HG03139 (cell line): Measurements from ENCODE around the gene TLE1.
"Not testable (repeated sequence)": the region's sequence is repeated elsewhere in the genome, so short reads cannot be mapped to it uniquely, and the experiment has no call there.

Experiments used
- ATAC-seq: cut with Tn5 transposase; IDR thresholded peaks from one replicate; pipeline ENCODE4 v1.9.1; 2021; ENCODE audit not compliant: unreplicated experiment

The TLE1 gene

DNA sequence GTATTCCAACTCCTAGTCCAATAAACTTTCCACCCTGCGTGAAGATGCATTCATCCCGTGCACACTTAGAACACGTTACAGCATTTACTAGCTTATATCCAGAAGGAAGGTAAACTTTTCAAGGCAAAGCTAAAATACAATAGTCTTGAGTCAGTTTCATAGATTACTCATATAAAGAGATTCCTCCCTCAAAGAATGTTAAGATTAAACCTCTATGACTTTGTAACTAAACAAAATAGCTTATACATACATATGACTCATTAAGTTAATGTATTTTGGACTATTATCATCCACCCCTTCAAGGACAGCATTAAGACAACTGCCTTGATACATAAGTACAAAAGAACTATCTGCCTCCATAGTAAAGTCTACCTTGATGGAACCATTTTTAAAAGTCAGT, 36.1 kb downstream of the TLE1 start:
- no peak for ATAC-seq

DNA sequence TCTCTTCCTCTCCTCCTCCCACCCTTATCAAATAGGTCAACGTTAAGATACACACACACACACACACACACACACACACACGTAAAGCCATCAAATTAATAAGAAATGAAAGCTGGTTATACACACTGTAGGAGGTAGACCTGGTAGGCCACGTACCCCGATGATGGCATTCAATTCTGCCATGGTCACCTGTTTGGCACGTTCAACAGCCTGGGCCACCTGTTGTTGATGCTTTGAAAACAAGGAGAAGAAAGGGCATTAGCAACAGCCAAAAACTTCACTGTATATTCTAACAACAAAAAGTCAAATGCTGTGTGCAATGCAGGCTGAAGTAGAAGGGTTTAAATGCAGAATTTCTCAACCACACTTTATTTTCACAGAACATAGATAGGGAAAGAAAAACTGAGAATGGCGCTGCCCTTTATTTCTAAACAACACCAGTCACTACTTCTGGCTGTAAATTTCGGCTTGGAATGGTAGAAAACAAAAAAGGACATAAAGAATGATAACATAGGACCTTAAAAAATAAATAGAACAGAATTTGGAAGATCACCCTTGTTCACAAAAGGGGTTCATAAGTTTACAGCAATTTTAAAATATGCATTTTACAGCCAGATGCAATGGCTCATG, 37.2 kb downstream of the TLE1 start:
- no peak for ATAC-seq

DNA sequence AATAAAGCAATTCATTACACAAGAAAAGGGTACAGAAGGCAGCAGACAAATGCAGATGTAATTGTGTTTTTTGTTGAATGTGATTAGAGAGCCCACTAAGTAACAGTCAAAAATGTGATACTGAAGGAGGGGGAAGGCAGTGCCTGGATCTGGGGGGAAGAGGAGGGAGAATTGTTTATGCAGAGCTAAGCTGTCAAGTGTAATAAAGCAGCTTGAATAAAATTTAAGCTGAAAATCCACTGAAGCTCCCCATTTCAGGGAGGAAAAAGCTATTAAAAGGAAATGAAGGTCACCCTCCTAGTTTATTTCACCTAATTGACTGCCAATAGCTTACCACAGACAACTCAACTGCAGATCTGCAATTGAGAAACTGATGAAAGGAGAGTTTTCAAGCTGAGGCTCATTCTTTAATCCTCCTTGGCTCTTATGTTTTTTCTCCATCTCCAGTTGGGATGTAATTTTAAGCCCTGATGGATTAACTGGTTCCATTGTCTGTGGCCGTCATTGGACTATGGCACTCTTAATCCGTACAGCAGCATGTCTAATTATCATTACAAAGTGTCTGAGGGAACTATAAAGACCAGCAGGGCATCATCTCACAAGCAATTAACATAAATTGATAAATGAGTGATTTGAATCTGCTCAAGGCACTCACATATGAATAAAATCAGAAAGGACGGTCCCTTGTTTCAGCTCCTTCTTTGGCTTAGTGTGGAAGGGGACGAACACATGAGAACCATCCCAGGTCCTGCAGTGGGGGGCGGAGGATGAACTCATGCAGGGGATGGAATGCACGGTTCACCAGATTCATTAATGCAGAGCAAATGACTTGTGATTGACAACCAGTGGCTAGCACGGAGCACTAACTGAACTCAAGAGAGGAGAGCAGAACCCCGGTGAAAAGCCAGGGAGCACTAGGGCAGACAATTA, 38.5 kb downstream of the TLE1 start:
- no peak for ATAC-seq

DNA sequence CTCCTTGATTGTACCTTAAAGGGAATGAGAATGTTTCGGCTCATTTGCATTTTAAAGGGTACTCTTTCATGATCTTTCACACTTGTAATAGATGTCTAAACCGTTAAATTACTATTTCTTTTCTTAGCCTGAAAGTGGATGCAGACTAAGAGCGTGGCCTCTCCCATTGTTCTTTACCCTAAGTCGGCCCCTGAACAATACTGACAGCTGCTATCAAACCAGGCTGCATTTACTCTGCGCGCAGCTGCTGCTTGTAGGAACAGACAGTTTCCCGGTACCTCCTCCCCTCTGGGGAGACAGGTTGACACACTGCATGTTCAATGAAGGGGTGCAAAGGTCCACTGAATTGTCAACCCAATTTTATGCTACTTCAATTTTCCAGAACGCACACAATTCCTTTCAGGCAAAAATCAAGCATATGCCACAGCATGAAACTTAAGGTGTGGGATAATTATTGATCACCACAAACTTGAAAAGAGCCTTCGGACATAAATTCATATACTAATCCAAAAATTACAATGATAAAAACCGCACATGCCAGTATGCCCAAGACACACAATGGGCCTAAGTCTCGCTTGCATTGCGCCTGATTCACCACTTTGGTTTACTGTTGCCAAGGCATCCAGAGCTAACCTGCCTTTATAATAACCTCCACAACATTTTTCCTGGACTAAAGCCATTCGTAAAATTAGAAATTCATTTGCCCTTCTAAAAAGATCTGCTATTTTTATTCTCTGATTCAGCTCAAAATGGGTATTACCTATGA, 39.7 kb downstream of the TLE1 start:
- ATAC-seq, result no peak

DNA sequence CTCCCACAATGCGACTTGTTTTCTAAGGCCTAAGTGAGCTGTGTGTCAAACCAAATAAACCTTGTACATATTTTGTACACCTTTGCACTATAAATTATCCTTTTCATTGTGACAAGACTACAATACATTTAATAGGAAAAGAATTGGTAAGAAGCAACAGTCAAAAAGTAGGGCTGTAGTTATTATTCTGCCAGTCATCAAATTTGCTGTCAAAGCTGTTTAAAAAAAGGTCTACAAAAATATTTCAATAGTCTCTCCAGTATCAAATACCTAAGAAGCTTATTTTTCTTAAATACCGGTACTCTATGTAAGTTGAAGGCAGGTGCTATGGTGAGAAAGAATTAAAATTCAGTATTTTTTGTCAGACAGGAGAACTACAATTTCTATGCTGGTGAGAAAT, 40.5 kb downstream of the TLE1 start:
- ATAC-seq, result no peak

DNA sequence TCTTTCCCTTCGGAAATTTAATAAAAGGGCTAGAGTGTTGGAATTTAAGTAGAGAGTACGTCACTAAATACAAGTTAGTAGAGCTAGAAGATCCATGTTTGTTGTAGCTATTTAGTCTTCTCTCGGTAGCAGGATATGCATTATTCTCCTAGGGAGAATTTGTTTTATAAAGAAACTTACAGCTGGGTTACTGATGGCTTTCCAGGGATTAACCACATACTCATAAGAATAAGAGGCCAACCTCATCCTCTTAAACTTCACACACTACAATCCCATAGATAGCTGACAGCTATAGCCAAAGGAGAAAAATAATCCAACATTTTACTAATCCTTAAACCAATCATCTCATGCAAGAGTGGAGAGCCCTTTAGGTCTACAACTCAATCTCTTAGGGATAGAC, 43.0 kb downstream of the TLE1 start:
- ATAC-seq, result no peak

DNA sequence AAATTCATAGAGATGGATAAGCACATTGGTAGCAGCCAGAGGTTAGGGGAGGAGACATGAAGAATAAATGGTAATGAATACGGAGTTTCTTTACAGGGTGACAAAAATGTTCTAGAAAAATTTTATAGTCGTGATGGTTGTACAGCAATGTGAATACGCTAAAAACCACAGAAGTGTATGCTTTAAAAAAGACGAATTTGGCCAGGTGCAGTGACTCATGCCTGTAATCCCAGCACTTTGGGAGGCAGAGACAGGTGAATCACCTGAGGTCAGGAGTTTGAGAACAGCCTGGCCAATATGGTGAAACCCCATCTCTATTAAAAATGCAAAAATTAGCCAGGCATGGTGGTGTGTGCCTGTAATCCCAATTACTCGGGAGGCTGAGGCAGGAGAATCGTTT, 44.8 kb downstream of the TLE1 start:
- not testable (repeated sequence) for ATAC-seq

DNA sequence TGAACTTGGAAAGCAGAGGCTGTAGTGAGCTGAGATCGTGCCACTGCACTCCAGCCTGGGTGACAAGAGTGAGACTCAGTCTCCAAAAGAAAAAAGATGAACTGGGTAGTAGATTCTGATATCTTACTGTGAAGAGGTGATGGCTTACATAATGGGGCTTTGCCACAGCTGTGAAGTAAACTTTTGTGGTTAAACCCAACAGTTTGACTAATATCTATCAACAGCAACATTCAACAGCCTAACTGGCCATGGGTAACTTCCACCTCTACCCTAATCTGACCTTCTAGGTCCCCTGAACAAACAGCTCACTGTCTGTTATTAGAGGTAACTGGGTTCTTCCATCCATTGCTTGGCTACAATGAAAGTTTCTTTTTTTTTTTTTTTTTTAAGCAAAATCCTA, 52.1 kb downstream of the TLE1 start:
- ATAC-seq, result no peak

DNA sequence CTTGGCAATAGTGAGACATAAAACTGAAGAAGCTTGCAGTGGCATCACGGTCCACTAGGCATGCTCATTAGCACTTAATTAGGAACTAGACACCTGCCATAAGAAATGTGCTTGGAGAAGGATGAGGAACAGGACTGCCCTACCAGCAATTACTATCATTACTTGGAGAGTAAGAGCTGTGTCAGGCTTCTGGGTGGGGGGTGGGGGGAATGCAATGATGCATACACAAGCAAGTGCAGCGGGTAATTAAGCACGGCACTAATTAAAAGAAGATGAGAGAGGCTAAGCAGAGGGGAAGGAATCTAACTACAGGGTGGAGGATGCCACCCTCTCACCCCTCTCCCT, 53.1 kb downstream of the TLE1 start:
- no peak for ATAC-seq

DNA sequence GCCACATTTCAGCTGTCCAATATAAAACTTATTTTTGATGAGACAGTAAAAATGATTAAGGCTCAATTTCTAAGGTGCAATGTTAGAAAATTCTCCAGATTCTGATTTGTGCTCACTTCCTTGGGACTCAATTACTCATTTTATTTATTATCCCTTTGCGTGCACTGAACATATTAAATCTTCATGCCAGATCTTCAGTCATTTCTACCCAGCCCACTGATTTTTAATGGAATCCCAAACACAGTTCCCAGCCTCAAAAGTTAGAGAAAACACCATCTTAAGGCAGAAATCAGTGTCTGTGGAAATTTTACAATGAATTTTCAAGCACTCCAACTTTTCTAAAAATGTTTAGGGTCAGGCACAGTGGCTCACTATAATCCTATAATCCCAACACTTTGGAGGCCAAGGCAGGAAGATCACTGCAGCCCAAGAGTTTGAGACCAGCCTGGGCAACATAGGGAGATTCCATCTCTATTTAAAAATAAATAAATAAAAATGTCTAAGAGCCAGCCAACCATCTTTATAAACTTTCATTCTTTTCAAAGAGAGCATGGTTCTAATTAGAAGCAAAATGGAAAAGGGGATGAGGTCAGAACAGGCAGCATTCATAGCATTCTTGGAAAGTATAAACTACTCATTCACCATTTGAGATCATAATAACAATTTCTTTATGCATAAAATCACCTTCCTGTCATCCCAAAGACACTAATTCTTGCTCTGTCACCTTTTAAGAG, 53.7 kb downstream of the TLE1 start:
- ATAC-seq, result no peak

DNA sequence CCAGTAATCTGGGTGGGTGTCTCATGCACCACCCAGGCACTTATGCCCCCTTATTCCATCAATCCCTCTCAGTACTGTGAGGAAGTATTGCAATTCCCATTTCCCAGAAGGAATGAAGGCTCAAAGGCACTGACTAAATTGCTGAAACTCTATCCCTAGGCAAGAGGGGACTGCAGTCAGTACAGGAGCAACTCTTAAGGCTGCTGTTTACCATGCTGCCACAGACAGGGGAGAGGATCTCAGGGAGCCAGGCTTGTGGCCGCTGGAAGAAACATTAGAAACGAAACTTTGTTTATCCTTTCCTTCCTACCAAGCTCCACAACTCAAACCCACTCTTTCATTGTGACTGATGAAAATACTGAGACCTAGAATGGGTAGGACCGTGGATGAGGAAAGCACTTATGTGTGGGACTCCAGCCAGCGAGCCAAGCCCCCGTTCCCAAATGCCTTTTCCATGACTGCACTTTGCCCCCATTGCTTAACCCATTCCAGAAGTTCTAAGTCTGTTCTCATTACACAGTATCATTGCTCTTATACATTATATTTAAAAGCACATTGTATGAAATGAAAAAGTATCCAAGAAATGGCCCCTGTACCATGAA, 54.3 kb downstream of the TLE1 start:
- no peak for ATAC-seq

DNA sequence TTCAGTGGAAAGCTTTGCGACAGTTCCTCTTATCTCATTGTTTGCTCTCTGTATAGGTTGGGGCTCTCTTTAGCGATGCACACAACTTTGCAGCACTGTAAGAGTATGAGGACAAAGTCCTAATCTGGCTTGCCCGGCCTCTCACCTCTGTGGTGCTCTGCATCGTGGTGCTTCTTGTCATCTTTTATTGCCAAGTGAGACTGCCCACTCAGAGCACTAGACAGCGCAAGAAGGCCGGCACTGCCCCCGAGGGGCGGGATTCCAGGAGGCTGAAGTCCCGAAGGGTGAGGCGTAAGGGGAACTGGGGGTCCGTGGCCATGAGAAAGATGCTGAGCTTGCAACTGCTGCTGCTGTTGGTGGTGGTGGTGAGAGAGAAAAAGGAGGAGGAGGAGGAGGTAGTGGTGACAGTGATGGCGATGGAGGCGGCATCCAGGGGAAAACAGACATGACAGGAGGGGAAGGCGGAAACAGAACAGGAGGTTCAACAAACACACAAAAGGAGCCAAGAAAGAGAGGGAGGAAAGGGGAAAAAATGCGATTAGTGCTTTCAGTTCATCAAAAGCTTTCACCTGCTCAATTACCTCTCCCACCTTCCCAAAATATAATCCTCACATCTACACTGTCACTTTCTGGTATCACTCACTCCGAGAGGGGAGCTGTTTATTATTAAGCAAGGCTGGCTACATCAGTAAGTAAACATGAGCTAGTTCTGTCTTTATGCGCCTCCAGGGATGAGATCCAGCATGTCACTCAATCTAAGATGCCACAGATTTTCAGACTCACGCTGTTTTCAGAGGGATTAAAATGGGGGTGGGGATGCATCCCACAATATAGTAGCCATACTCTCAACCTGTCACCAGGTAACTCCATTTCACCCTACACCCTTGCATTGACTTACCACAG, 55.1 kb downstream of the TLE1 start:
- no peak for ATAC-seq

DNA sequence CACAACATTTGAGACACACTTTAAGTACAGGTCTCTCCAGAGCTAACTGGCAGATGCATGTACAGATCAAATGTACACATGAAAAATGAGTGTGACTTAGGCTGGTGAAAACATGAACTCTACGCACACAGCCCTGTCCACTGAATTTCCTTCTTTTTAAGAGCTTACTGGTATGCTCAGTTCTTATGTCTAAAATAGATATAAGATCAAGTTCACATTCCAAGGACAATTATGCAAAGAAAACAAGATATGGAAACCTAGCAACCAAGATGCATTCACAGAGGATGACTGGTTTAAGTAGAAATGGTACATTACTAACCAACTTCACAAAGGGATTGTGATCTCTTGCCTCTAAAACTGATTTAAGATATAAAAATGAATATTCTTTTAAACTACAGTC, 56.7 kb downstream of the TLE1 start:
- no peak for ATAC-seq

DNA sequence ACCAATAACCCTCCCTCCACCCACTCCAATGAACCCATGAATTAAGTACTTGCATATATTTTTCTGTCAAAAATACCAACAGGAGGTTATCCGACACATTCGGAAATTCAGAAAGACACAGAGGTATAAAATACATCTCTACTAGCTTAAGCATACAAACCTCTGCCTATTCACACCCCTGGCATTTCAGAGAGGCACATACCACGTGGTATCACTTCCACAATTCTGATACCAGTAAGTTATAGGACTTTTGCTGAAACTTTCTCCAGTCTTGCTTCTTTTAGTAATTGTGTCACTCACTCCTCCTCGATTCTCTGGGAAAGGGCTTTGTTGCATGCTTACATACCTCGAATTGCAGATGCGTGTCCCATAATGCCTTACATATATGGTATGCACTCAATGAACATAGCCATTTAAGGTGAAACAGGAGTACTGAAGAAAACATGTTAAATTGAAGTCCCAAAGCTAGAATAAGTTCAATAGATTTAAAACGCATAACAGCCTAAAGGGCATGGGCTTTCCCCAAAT, 58.1 kb downstream of the TLE1 start:
- no peak for ATAC-seq

DNA sequence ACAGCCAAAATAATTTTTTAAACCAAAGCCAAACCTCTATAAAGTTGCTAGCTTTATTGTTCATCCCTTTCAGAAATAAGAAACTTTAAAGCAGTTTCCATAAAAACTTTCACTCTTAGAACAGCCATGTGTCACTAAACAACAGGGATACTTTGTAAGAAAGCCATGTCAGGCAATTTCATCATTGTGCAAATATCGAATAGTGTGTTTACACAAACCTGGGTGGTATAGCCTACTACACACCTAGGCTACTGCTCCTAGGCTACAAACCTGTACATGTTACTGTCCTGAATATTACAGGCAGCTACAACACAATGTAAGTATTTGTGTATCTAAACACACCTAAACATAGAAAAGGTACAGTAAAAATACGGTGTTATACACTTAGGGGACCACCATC, 59.9 kb downstream of the TLE1 start:
- ATAC-seq, result no peak

DNA sequence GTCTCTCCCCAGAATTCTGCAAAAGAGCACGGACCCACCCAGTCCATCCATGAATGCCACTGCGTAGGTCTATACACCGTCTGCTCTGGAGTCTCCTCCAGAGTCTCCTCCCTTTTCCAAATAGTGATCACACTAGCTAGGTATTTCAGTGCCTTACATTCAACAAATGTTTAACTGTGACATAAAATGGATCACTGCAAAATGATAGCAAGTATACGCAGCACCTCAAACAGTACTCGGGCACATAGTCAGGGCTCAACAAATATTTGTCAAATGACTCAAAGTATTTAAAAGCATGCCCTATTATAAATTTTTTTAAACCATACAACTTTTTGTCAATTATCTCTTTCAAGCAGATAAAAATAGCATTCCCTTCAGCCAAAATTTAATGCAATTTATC, 60.5 kb downstream of the TLE1 start:
- ATAC-seq, result no peak

DNA sequence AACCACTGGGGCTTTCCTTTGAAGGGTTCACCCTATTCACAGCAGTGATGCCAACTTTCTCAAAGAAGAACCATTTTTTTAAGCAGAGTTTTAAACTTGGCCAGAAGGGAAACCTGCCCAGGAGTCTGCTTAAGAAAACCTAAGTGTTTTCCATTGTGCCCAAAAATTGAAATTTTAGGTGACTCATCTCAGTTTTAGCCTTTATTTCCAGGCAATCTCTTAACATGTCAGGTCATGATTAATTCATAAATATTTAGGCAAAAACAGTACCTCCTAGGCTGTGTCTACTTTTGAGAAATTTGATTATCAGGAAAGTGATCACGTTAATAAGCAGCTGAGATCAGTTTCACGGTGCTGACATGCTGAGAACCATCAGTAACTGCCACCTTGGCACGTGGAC, 61.9 kb downstream of the TLE1 start:
- no peak for ATAC-seq

DNA sequence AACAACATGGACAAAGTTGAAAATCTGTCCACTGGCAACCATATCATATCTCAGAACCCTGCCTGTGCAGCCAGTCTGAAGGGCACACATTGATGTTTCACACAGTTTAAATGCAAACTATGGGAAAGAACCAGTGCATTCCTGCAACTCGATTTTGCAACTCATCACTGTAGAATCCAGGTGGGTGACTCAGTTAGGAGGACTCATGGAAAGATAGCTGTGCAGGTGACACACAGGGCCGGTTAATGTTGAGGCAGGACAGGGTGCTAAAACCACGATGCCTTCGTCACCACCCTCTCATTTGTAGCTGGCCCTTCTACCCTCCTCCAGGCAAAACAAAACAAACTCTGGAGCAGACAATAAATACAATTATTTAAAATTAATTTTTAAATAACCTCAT, 62.8 kb downstream of the TLE1 start:
- ATAC-seq, result no peak

DNA sequence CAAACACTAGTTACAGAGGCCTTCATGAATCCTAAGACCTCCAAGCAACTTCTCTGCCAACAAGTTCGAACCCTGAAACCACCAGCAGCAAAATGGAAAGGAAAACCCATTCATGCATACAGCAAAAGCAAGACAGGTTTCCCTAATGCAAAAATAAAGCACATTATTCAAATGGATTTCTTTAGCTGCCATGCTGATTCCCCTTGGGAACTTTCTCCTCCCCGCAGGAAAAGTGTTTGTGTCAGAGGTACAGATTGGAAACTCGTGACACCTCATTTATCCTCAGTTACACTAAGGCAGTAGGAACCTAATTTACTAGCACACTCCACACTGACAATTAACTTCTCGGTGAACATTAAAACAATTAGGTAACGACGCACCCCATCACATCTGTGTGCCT, 63.4 kb downstream of the TLE1 start:
- no peak for ATAC-seq

DNA sequence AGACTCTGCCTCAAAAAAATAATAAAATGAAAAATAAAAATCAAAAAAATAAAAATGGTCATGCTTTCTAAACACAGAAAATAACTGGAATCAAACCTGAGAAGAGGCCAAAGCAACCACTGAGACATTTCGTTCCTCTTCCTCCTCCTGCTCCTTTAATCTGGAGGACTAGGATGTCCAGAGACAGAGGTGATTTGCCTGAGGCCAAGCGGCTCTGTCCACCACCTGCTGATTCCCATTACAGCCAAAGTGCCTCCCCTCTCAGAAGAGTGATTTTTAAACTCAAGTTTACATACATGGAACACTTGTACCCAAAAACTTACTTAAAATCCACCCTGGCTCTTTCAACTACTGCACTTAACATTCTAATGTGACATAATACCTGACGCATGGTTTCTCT, 65.6 kb downstream of the TLE1 start:
- no peak for ATAC-seq
